GM21367 (cell line): ENCODE results near the gene ETV3.

Experiments used
- ATAC-seq: cut with Tn5 transposase; IDR thresholded peaks from one replicate; pipeline ENCODE4 v1.9.1; 2021; ENCODE audit not compliant: unreplicated experiment

The ETV3 gene

DNA sequence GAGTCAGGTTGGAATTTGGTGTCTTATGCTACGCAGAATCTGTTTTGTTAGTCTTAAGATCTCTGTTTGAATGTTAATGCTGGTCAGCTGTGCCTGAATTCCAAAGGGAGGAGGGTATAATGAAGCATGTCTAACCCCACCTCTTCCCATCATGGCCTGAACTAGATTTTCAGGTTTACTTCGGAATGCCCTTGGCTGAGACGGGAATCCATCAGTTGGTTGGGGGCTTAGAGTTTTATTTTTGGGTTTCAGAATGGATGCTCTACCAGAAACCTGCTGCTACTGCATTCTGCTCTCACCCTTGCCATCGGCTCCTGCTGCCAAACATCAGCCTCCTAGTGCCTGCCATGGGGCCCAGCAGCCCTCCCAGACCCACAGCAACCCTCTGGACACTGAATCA is 24.1 kb upstream of the ETV3 start:
- no peak for ATAC-seq

DNA sequence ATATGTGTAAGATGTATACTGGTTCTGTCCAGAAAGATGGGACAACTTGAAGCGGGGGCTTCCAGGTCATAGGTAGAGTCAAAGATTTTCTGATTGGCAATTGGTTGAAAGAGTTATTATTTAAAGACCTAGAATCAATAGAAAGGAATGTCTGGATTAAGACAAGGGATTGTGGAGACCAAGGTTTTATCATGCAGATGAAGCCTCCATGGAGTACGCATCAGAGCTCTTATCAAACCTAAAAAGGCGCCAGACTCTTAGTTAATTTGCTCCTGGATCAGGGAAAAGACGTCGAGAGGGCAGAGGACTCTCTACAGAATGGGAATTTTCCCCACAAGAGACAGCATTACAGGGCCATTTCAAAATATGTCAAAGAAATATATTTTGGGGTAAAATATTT is 23.7 kb upstream of the ETV3 start:
- ATAC-seq = no peak

- ATAC-seq = no peak
Observed at GRCh38 chr1:157158967-157159366, 20.8 kb upstream of the ETV3 start.

DNA sequence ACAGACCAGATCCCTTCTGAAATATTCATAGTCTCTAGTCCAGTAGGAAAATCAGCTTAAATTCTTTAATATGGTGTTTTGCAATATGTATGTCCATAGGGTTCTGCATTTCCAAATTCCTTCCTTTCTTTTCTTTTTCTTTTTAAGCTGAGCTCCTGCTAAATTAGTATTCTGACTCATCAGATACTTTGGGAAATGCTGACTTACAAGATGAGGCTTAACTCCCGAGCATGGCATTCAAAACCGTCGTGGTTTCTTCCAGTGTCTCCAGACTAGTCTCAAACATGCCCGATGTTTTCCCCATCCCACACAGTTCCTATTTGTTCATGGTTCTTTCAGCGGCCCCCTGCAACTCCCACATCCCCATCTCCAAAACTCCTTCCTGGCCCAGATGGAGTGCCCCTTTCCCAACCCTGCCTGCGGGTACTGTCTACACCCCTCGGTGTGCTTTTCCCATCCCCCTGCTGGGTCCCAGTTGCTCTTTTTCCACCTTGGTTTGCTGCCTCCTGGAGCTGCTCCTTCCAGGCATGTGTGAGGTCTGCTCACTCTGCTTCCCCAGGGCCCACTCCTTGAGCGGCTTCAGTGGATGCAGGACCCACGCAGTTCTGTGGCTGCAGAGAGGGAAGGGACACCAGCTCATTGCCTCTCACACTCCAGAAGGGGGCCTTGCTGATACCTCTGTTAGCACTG is 19.5 kb upstream of the ETV3 start:
- no peak for ATAC-seq

DNA sequence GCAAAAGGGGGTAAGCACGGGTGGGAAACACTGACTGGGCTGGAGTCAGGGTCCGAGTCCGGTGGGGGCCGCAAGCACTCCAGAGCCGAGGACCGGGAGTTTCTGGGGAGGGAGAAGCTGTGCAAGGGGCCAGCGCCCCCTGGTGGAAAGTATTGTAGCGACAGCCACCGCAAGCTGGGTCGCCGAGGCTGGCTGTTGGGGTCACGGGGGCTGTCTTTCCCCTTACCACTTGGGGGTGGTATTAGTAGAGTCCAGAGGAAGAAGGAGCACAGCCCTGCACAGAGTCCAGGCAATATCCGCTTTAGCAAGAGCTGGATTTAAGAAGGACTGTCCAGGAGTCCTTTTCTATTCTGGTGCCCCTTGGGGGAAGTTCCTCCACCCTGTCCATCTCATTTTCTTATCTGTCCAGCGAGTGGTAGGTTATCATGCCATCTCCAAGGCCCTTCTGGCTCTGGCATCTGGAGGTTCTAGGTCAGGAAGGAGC is 17.9 kb upstream of the ETV3 start:
- no peak for ATAC-seq

- ATAC-seq = no peak
Observed at GRCh38 chr1:157155658-157156057, 17.5 kb upstream of the ETV3 start.

DNA sequence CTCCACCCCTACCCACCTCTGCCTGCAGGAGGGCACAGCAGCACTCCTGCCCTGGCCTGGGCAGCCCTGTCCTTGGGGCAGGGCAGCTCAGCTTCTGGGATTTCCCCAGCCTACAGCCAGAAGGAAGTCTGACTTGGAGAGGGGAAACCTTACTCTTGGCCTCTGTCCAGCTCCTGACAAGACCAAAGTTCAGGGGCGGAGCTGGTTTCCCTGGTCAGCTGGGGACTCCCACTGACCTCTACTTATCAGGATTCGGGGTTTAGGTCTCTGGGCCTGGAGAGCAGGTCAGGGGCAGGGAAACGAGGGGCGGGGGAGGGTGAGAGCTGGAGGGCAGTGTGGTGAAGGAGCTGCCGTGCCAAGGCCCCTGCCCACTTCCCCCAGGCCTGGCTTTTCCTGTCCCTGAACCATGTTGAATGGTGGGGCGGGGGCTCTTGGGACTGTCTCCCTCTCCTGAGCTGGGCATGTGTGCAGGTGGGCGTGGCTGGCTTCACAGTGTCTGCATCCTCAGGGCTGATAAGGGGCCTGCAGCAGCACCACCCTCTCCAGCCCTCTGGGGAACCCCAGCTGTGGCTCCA is 16.8 kb upstream of the ETV3 start:
- ATAC-seq = no peak

DNA sequence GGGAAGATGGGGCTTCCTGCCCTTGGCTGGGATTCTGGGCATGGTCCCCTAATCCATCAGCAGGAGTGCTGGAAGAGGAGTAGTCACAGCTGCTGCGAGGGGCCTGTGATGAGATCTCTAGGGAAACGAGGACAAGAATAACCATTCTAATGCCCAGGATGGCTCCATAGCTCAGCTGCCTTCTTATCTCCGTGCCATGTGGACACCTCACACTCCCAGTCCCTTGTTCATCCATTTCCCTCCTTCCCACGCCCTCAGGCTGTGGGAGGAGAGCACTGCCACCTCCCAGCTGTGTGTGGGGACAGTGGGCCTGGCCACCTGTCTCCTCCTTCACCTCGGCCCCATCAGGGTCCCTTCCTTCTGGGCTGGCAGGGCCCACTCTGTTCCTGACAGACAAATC is 16.1 kb upstream of the ETV3 start:
- ATAC-seq = no peak

- no peak for ATAC-seq
Observed at GRCh38 chr1:157153746-157154145, 15.6 kb upstream of the ETV3 start.

DNA sequence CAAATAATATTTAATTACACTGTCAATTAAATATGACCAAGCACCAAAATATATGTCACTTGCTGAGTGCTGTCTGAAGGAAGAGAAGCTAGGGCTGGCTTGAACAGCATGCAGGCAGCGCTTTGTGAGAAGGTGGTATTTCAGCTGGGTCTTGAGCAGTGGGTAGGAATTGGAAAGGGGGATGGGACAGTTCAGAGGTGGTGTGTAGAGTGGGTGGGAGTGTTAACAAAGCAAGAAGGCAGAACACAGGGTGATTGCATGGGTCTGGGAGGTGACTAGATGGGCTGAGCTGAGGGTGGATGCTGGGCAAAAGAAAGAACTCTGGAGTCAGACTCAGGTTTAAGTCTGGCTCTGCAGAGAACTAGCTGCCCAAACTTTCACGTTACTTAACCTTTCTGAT is 14.3 kb upstream of the ETV3 start:
- no peak for ATAC-seq

GRCh38 chr1:157151506-157151905 is 13.3 kb upstream of the ETV3 start:
- no peak for ATAC-seq

- no peak for ATAC-seq
Observed at GRCh38 chr1:157151073-157151472, 12.9 kb upstream of the ETV3 start.

- ATAC-seq = no peak
Observed at GRCh38 chr1:157150631-157151030, 12.4 kb upstream of the ETV3 start.

GRCh38 chr1:157147906-157148700 is 9.9 kb upstream of the ETV3 start:
- ATAC-seq = no peak

DNA sequence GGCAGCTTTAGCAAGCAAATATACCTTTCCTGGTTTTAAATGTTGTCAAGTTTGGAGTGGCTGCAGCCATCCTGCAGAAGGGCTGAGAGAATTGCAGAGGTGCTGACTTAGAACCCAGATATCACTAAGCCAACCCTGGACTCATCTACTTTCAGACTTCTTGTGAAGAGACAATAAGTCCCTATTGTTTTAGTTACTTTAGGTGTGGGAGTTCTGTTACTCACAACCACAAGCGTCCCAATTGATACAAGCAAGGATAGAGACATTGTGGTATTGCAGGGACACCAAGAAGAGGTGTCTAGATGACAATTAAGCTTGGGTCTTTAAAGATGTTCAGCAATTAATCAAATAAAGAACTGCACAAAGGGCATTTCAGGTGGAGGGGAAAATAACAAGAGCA is 8.8 kb upstream of the ETV3 start:
- ATAC-seq = no peak

GRCh38 chr1:157146244-157146643 is 8.0 kb upstream of the ETV3 start:
- ATAC-seq = no peak

DNA sequence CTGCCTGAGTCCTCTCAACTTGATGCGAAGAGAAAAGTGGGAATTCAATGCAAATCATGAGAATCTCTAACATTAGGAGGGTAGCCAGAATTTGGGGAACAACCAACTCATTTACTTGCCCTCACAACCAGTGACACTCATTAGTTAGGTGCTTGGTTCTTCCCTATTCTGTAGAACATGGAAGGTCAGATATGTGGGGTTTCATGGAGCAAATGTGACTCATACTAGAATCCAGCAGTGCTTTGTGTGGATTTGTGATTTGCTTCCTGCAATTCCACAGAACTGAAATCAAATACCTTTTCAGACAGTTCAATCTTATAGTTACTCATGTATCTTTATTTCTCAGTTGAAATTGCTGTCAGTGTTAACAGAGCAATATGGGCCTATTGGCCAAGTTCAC is 6.9 kb upstream of the ETV3 start:
- no peak for ATAC-seq

GRCh38 chr1:157144509-157144908 is 6.3 kb upstream of the ETV3 start:
- no peak for ATAC-seq

DNA sequence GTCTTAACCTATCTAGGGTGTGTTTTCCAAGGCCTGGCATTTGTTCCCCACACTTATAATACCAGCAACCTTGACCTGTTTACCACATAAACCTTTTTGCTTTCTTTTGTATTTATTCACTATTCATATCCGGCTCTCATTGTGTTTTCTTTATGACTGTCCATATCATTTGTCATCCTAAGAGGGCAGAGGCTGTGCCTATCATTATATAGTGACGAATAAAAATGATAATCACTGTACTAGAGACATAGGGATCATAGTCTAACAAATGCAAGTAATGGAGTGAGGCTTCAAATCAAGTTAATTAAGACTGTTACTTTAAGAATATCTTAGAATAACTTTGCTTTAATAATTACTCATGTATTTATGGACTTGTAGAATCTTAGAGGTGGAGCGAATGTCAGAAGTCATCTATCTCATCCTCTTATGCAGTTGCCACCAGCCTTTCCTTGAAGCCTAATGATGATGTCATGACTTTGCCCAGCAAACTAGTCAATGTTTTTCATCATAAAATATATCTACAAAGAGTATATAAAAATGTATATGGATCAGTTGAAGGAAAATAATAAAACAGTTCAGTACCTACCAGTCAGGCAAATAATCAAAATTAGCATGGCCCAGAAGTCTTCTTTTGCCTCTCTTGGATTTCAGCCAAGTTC is 4.7 kb upstream of the ETV3 start:
- no peak for ATAC-seq

DNA sequence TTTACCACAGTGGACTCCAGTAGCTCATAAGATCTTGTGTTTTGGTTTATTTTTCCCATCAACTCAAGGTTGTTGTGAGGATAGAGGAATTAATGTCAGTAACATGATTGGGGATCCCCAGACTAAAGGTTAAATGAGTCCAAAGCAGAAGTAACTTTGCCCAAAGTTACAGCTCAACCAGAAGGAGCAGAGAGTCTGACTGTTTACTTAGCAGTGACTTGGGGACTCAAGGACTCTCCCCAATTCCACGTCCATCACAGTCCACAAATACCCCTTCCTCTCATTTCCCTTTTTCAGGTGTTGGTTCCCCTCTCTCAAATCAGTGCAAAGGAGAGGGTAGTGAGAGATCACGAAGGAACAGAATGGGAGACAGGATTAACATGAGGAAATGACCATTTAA is 4.0 kb upstream of the ETV3 start:
- ATAC-seq = no peak

GRCh38 chr1:157141212-157141855 is 3.1 kb upstream of the ETV3 start:
- no peak for ATAC-seq
